ENCODE measurements around the gene PFDN4. TPM values are rescaled to one million over a fixed set of nuclear protein-coding genes. Genes with fewer than 3 reads are reported as not detected.
A peak's percentile ranks its signal among the peaks of the same experiment; 100 is the strongest.

The PFDN4 gene
- total RNA-seq, 1 donor from 2014 or later, result 19.0 TPM

DNA sequence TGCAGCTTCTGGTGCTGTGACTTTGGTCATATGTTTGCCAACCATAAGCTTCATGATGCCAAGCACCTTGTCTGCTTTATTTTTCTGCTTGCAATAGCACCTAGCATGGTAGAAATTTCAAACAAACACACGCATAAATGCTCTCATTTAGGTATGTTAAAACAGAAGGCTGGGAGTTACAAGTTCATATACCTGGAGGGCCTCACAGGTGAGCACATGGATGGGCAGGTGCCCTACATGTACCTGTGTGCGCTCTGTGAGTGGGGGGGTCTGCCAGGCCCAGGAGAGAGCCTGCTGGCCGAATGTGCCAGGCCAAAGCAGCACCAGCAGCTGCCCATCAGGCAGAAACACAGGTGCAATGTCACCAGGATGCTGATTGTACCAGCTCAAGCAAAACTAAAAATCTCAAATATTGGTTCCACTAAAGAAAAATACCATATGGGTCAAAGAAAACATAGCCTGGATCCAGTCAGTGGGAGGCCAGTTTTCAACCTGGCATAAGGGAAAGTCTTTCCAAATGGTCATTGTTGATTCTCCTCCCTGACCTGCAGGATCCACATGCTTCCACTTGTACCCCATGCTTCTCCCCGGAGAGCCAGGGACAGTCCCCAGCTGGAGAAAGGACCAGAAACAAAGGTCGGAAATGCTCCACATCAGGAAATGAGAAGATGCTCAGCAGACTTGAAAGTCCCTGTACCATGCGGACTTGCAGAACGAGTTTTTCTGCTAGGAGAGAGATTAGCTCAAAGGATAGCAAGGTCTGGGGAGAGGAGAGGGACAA is 7.2 kb upstream of the PFDN4 start:
- peak; percentile 61 for ATAC-seq

DNA sequence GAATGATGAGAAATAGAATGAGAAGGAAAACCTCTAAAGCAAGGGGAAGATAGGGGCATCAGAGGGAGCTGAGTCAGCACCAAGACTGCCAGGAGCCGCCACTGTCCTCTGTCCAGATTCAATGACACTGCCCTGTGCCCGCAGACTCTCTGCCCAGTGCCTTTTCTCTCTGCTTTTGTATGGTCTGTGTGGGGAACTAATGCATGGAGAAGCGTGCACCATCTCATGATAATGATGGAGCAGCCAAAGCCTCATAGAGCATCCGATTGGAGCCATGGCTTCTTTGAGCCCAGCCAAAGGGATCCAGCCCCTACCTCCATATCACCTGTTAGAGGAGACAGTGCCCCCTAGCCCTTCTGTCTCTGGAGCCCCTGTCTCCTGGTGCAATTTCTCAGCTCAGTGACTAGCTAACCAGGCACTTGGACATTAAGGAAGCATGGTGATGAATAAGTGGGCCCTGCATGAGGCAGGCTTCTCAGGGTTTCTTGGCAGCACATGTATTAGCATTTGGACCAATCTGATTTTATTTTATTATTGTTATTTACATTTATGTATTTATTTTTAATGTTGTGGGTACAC is 6.5 kb upstream of the PFDN4 start:
- no peak for ATAC-seq

DNA sequence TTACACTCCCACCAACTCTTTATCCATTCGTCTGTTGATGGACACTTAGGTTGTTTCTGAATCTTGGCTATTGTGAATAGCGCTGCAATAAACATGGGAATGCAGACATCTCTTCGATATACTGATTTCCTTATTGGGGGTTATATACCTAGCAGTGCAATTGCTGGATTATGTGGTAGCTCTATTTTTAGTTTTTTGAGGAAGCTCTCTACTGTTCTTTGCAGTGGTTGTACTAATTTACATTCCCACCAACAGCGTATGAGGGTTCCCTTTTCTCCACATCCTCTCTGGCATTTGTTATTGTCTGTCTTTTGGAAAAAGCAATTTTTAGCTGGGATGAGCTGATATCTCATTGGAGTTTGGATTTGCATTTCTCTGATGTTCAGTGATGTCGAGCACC is 4.6 kb upstream of the PFDN4 start:
- no peak for ATAC-seq

- no peak for ATAC-seq
Measured at GRCh38 chr20:54204063-54204462, 3.8 kb upstream of the PFDN4 start.

- ATAC-seq, result no peak
Measured at GRCh38 chr20:54204481-54204880, 3.4 kb upstream of the PFDN4 start.

GRCh38 chr20:54205450-54205849 is 2.4 kb upstream of the PFDN4 start:
- no peak for ATAC-seq

- ATAC-seq, result no peak
Measured at GRCh38 chr20:54207053-54207742, 689 bp upstream of the PFDN4 start.

DNA sequence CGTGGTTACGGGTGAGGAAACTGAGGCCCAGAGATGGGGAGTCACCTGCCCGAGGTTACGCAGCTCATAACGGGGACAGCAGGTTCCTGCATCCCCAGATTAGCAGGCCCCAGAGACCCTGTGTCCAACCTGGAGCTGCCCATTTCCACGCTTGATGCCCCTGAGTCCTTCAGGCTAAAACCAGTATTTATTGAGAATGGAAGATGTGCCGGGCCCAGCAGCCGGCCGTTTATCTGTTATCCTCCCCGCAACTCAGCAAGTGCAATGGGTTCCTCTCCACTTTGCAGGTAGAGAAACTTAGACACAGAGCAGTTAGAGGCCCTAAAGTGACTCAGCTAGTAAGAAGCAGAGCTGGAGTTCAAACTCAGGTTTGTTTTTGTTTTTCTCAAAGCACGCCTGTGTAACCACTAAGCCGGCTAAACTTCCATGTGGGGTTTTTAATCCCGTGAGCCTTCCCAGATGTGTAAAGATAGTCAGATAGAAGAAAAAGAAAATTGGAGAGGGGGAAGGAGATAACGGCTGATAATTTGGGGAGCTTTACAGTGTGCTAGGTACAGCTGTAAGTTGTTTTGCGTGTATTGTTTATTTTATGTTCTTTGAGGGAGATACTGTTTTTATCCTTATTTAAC is 775 bp downstream of the PFDN4 start:
- ATAC-seq, result peak; percentile 42

GRCh38 chr20:54209216-54209813 is 1.4 kb downstream of the PFDN4 start:
- ATAC-seq, result no peak

GRCh38 chr20:54212226-54212625 is 4.3 kb downstream of the PFDN4 start:
- no peak for ATAC-seq

DNA sequence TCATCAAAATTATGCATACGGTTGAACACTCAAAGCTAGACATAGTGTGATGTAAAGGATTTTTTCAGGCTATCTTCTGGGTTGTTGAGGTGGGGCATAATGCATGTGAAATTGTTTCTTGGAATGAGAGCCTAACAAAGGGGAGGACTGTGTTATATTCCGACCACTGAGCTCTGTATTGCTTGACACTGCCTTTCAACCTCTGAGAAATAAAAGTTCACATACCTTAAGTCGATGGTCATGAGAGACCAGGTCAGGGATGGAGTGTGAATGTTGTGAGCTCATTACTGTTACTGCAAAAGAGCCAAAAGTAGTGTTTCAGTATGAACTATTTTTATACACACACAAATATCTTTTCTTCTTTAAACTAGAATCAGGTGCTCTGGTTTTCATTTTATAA is 5.0 kb downstream of the PFDN4 start:
- ATAC-seq, result no peak

DNA sequence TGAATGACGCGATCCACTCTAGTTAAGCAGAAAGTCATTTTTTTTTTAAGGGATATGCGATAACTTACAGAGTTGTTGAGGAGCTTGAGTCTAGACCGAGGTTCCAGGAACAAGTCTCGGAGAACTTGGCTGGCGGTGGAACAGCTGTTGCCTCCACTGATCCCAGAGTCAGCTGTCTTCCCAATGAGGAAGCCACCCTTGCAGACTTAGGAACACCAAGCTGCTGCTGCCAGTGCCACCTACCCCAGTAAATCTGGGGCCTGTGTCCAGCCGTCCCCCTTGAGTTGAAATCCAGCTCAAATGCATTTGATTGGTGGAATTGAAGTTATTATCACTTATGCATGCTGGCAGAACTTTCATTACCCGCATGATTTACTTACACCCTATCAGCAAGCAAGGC is 6.7 kb downstream of the PFDN4 start:
- no peak for ATAC-seq

GRCh38 chr20:54215157-54215789 is 7.4 kb downstream of the PFDN4 start:
- ATAC-seq, result no peak

GRCh38 chr20:54217762-54218161 is 9.9 kb downstream of the PFDN4 start:
- ATAC-seq, result no peak

- ATAC-seq, result no peak
Measured at GRCh38 chr20:54218470-54218869, 10.6 kb downstream of the PFDN4 start.

- ATAC-seq, result no peak
Measured at GRCh38 chr20:54219751-54220426, 12.0 kb downstream of the PFDN4 start.

DNA sequence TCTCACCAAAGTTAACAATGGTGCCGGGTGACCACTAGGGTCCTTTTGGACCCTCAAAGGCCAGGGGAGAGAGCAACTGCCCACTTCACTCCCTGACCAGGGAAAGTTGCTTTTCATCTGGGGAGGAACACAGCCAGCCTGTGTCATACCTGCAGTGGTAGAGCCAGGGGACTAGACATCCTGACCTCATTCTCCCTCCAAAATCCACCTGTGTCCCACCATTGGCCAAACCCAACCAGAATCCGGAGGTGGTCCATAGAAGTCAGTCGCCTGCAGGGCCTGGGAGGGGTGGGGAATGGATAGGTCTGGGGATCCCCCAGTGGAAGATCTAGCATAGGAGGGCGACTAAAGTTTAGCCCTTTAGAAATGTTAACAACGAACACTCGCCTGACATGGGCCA is 12.8 kb downstream of the PFDN4 start:
- no peak for ATAC-seq

DNA sequence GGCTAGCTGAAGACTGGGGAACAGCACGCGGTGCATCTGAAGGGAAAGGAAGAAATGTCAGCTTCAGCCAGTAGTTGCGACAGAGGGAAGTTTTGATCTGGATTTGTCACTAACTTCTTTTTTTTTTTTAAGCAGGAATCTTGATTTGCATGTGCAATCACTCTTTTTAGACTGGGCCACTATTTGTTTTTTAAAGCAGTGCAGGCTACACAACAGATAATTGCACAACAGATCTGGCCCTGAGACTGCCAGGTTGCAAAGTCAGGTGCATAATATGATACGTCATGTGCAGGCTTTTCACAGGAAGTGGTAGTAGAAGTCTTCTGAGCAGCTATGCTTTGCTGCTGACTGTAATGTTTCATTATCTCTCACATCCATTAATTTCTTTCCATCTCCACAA is 13.5 kb downstream of the PFDN4 start:
- peak; percentile 46 for ATAC-seq

GRCh38 chr20:54221996-54222890 is 14.4 kb downstream of the PFDN4 start:
- no peak for ATAC-seq

DNA sequence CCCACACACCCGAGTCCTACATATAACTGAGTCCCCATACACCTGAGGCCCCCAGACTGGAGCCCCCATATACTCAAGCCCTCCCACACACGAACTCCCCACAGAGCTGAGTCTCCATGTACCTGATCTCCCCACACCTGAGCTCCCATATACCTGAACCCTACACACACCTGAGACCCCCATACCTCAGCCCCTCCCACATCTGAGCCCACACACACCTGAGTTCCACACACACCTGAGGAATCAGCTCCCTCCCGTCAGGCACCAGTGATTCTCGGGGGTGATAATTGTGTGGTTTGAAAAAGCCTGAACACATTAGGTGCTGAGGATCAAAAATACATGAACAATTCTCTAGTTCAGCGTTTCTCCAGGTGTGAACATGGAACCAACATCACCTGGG is 15.4 kb downstream of the PFDN4 start:
- peak; percentile 25 for ATAC-seq

DNA sequence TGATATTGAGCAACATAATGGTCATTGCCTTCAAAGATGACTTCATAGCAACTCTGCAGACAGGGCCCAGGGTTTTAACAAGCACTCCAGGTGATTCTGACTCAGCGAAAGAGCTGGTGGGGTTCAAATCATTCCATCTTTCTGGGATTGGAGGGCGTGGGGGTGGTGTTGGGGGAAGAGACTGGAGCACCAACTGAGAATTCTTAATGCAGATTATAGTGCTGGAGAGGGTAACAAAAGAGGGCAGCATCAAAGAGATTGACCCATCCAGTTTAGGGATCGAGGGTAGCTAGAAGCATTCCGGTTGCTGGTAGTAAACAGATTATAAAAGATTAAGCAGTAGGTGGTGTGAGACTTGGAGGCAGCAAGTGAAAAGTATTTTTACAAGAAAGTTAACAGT is 15.9 kb downstream of the PFDN4 start:
- ATAC-seq, result no peak
